ENCODE measurements around the gene ZIC2.

GRCh38 chr13:99980201-99980823 is 1.3 kb upstream of the ZIC2 start:
- no peak for TF ChIP-seq CTCF (IDR thresholded peaks at IDR 0.05; ENCODE audit: poor library complexity, severe bottlenecking)
- TF ChIP-seq EP300 (conservative IDR thresholded peaks at IDR 0.05; ENCODE audit: poor library complexity, severe bottlenecking) = no peak
- TF ChIP-seq POLR2AphosphoS5 (IDR thresholded peaks at IDR 0.05) = peak; percentile 79
- TF ChIP-seq, protein P1, sequence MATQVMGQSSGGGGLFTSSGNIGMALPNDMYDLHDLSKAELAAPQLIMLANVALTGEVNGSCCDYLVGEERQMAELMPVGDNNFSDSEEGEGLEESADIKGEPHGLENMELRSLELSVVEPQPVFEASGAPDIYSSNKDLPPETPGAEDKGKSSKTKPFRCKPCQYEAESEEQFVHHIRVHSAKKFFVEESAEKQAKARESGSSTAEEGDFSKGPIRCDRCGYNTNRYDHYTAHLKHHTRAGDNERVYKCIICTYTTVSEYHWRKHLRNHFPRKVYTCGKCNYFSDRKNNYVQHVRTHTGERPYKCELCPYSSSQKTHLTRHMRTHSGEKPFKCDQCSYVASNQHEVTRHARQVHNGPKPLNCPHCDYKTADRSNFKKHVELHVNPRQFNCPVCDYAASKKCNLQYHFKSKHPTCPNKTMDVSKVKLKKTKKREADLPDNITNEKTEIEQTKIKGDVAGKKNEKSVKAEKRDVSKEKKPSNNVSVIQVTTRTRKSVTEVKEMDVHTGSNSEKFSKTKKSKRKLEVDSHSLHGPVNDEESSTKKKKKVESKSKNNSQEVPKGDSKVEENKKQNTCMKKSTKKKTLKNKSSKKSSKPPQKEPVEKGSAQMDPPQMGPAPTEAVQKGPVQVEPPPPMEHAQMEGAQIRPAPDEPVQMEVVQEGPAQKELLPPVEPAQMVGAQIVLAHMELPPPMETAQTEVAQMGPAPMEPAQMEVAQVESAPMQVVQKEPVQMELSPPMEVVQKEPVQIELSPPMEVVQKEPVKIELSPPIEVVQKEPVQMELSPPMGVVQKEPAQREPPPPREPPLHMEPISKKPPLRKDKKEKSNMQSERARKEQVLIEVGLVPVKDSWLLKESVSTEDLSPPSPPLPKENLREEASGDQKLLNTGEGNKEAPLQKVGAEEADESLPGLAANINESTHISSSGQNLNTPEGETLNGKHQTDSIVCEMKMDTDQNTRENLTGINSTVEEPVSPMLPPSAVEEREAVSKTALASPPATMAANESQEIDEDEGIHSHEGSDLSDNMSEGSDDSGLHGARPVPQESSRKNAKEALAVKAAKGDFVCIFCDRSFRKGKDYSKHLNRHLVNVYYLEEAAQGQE (IDR thresholded peaks at IDR 0.05; ENCODE audit: borderline replicate concordance) = no peak
- no peak for TF ChIP-seq TAF1 (IDR thresholded peaks at IDR 0.05; ENCODE audit: low read depth)
- TF ChIP-seq MXI1 (conservative IDR thresholded peaks at IDR 0.05; ENCODE audit: poor library complexity, severe bottlenecking) = peak; percentile 36
